Nephron progenitor cell (in vitro differentiated cells): ENCODE results near the gene CACNA2D4.

Experiments
- DNase-seq: peaks from one replicate; pipeline ENCODE4 v3.0.0; 2021
- H3K27ac Mint-ChIP-seq: 2 replicates; pipeline ENCODE4 v1.8.0; 2021; ENCODE audit warnings: mild to moderate bottlenecking, moderate library complexity, mixed read lengths
- H3K27me3 Mint-ChIP-seq: 2 replicates; pipeline ENCODE4 v1.8.0; 2021; ENCODE audit warnings: mild to moderate bottlenecking, low read depth, mixed read lengths; ENCODE audit not compliant: poor library complexity
- H3K36me3 Mint-ChIP-seq: 2 replicates; pipeline ENCODE4 v1.8.0; 2021; ENCODE audit warnings: low read depth, mixed read lengths
- H3K4me1 Mint-ChIP-seq: 2 replicates; pipeline ENCODE4 v1.8.0; 2021; ENCODE audit warnings: mixed read lengths
- H3K4me3 Mint-ChIP-seq: 2 replicates; pipeline ENCODE4 v1.8.0; 2021; ENCODE audit warnings: mild to moderate bottlenecking, moderate library complexity, mixed read lengths
- H3K9me3 Mint-ChIP-seq: 2 replicates; pipeline ENCODE4 v1.8.0; 2021; ENCODE audit warnings: mild to moderate bottlenecking, moderate library complexity, mixed read lengths
- CTCF ChIP-seq: fragments of 200-600 bp; sonication (generic); IDR thresholded peaks from 2 replicates; pipeline ENCODE4 v1.5.0; 2021; ENCODE audit warnings: antibody characterized with exemption

CACNA2D4 gene

GRCh38 chr12:1782215-1782614, 136.2 kb downstream of the CACNA2D4 start:
- Mint-ChIP-seq H3K4me1 (peaks cover 57% of the 10 kb centered on the region), H3K27ac (no peak overlapping the region), H3K4me3 (no peak overlapping the region), H3K36me3 (peaks cover 61% of the 10 kb centered on the region), H3K27me3 (no peaks in the 10 kb centered on the region), H3K9me3 (no peaks in the 10 kb centered on the region)
- TF ChIP-seq CTCF, result no peak
- DNase-seq, result no peak

GRCh38 chr12:1781772-1782171, 136.7 kb downstream of the CACNA2D4 start:
- H3K36me3 Mint-ChIP-seq, result peaks cover 58% of the 10 kb centered on the region
- peak overlapping the region; percentile 46 for H3K27ac Mint-ChIP-seq
- peaks cover 60% of the 10 kb centered on the region for H3K4me1 Mint-ChIP-seq
- no peaks in the 10 kb centered on the region for H3K27me3 Mint-ChIP-seq
- H3K9me3 Mint-ChIP-seq, result no peaks in the 10 kb centered on the region
- H3K4me3 Mint-ChIP-seq, result no peak overlapping the region
- no peak for TF ChIP-seq CTCF
- DNase-seq, result no peak

- DNase-seq, result no peak
- H3K4me1 Mint-ChIP-seq, result peaks cover 64% of the 10 kb centered on the region
These were observed 138.7 kb downstream of the CACNA2D4 start for GRCh38 chr12:1779783-1780182.

GRCh38 chr12:1778911-1779310, 139.5 kb downstream of the CACNA2D4 start:
- Mint-ChIP-seq H3K4me3 (no peak overlapping the region), H3K27me3 (no peaks in the 10 kb centered on the region), H3K27ac (no peak overlapping the region), H3K9me3 (no peaks in the 10 kb centered on the region), H3K36me3 (peaks cover 36% of the 10 kb centered on the region), H3K4me1 (peaks cover 65% of the 10 kb centered on the region)
- TF ChIP-seq CTCF, result no peak
- no peak for DNase-seq

More at GRCh38 chr12:1779783-1780182, 138.7 kb downstream of the CACNA2D4 start:
- H3K4me3 Mint-ChIP-seq, result no peak overlapping the region
- peaks cover 44% of the 10 kb centered on the region for H3K36me3 Mint-ChIP-seq
- H3K9me3 Mint-ChIP-seq, result no peaks in the 10 kb centered on the region
- no peak for TF ChIP-seq CTCF
- H3K27ac Mint-ChIP-seq, result no peak overlapping the region
- no peaks in the 10 kb centered on the region for H3K27me3 Mint-ChIP-seq

- Mint-ChIP-seq H3K36me3 (peaks cover 35% of the 10 kb centered on the region), H3K9me3 (no peaks in the 10 kb centered on the region), H3K4me3 (no peak overlapping the region), H3K27me3 (no peaks in the 10 kb centered on the region), H3K27ac (no peak overlapping the region), H3K4me1 (peaks cover 68% of the 10 kb centered on the region)
- TF ChIP-seq CTCF, result no peak
- DNase-seq, result no peak
These were observed 140.7 kb downstream of the CACNA2D4 start for GRCh38 chr12:1777798-1778197.

- Mint-ChIP-seq H3K9me3 (no peaks in the 10 kb centered on the region), H3K4me1 (peaks cover 56% of the 10 kb centered on the region), H3K36me3 (peaks cover 37% of the 10 kb centered on the region), H3K27ac (peak overlapping the region; percentile 87), H3K27me3 (no peaks in the 10 kb centered on the region), H3K4me3 (peak overlapping the region; percentile 47)
- DNase-seq, result no peak
- TF ChIP-seq CTCF, result no peak
These were observed 142.1 kb downstream of the CACNA2D4 start for GRCh38 chr12:1776170-1776921.
